G401.6 (cell line): Measurements from ENCODE around the gene TASP1.
A peak's percentile ranks its signal among the peaks of the same experiment; 100 is the strongest.
"Not testable (repeated sequence)": the region's sequence is repeated elsewhere in the genome, so short reads cannot be mapped to it uniquely, and the experiment has no call there.

Experiments used
- FAIRE-seq: peaks from 2 replicates; lab custom pipeline; 2012; peaks lifted over from hg19 to GRCh38; lab: Jason Lieb, UNC

TASP1 gene

GRCh38 chr20:13638496-13639149 is at the start of gene TASP1:
Gene TASP1, minus strand, starts transcription at chr20:13638932. Its CDS starts 8,854 bp downstream, at chr20:13630078.
- peak; percentile 93 for FAIRE-seq

GRCh38 chr20:13687815-13688214 is 49.1 kb upstream of the TASP1 start:
- FAIRE-seq: no peak

GRCh38 chr20:13685623-13686022 is 46.9 kb upstream of the TASP1 start:
- no peak for FAIRE-seq

GRCh38 chr20:13684566-13685222 is 46.0 kb upstream of the TASP1 start:
- no peak for FAIRE-seq

- no peak for FAIRE-seq
Observed at GRCh38 chr20:13683833-13684232, 45.1 kb upstream of the TASP1 start.

- FAIRE-seq: no peak
Observed at GRCh38 chr20:13681248-13682125, 42.8 kb upstream of the TASP1 start.

GRCh38 chr20:13678944-13679343 is 40.2 kb upstream of the TASP1 start:
- no peak for FAIRE-seq

- FAIRE-seq: no peak
Observed at GRCh38 chr20:13677241-13677640, 38.5 kb upstream of the TASP1 start.

GRCh38 chr20:13676682-13677081 is 38.0 kb upstream of the TASP1 start:
- FAIRE-seq: no peak

GRCh38 chr20:13672690-13673089 is 34.0 kb upstream of the TASP1 start:
- no peak for FAIRE-seq

GRCh38 chr20:13671916-13672378 is 33.2 kb upstream of the TASP1 start:
- FAIRE-seq: no peak

- FAIRE-seq: no peak
Observed at GRCh38 chr20:13671512-13671911, 32.8 kb upstream of the TASP1 start.

GRCh38 chr20:13670160-13670559 is 31.4 kb upstream of the TASP1 start:
- no peak for FAIRE-seq

GRCh38 chr20:13665709-13666395 is 27.1 kb upstream of the TASP1 start:
- no peak for FAIRE-seq

GRCh38 chr20:13661070-13661685 is 22.4 kb upstream of the TASP1 start:
- FAIRE-seq: no peak

GRCh38 chr20:13659288-13659687 is 20.6 kb upstream of the TASP1 start:
- FAIRE-seq: no peak

- not testable (repeated sequence) for FAIRE-seq
Observed at GRCh38 chr20:13658060-13658459, 19.3 kb upstream of the TASP1 start.

GRCh38 chr20:13656721-13657368 is 18.1 kb upstream of the TASP1 start:
- no peak for FAIRE-seq

GRCh38 chr20:13654463-13655023 is 15.8 kb upstream of the TASP1 start:
- FAIRE-seq: no peak

GRCh38 chr20:13650474-13650873 is 11.7 kb upstream of the TASP1 start:
- no peak for FAIRE-seq
